ENCODE measurements around the gene PDLIM5.

DNA sequence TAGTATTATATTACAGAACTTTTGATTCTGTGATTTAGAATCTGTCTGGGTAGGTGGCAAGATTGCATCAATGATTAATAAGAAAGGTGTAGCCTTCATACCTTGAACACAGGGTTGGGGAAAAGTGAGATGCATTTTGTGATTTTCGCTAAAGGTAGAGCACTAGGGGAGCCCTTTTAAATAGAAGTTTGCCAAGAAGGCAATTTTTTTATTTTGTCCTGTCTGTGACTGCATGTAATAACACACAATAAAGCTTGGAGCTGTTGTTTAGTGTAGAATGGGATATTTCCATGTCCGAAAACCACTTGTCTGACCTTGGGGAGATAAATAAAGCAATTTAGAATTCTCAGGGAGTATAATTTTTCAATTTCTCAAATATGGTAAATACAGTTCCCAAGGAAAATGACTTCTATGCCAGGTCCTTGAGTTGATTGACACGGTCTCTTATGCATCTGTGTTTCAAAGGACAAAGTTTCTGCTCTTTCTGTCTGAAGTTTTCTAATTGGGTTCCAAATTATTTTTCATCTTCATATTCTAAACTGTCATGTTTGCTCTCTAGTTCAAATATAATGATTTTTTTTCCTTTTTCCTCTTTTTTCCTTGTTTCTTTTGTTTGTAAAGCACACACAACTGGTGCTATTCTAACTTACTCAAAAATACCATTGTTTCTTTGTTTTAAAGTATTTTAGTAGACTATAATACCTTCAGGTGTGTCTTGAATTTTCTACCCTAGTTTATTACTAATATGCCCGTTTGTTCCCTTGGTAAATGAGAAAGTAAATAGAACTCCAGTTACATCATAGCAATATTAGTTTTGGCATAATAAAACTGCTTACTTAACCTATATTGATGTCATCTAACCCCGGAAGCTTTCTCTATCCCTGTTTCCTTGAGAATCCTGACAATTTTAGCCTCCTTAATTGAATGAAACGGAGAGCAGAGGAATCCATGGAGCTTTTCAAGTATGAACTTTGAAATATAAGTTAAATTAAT lies 218.2 kb downstream of the PDLIM5 start:
- TF ChIP-seq POLR2A (IDR thresholded peaks at IDR 0.05), result no peak
- TF ChIP-seq CTCF (IDR thresholded peaks at IDR 0.05), result no peak
